GM21526 (cell line): ENCODE results near the gene CMBL.

Experiments used
- ATAC-seq: cut with Tn5 transposase; IDR thresholded peaks from one replicate; pipeline ENCODE4 v1.9.1; 2021; ENCODE audit warnings: moderate library complexity; ENCODE audit not compliant: unreplicated experiment, low FRiP score

The CMBL gene

GRCh38 chr5:10229306-10230048 lies 78.2 kb downstream of the CMBL start:
- ATAC-seq = no peak

DNA sequence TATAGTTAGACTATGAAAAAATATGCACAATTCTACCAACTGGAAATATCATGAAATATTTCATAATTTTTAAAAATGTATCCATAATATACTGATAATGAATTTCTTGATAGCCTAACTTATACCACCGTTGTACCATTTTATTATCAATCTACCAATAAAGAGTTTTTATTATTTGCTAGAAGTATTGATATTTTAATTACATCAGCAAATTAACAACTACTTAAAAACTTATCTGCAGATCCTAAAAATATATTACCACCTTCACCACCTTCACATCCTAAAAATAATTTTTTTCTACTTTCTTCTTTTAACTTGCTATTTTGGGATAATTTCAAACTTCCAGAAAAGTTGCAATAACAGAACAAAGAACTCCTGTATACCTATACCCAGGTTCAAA lies 79.4 kb downstream of the CMBL start:
- ATAC-seq = no peak
